Activated CD4-positive, alpha-beta T cell treated with anti-CD3 and anti-CD28 coated beads, Interleukin-2, amount 50 U/mL, for 1 hour (primary cell): ENCODE measurements around the gene KLF15.

Source experiments
- DNase-seq: peaks from one replicate; pipeline ENCODE4 v3.0.0-alpha.2; 2020

The KLF15 gene

DNA sequence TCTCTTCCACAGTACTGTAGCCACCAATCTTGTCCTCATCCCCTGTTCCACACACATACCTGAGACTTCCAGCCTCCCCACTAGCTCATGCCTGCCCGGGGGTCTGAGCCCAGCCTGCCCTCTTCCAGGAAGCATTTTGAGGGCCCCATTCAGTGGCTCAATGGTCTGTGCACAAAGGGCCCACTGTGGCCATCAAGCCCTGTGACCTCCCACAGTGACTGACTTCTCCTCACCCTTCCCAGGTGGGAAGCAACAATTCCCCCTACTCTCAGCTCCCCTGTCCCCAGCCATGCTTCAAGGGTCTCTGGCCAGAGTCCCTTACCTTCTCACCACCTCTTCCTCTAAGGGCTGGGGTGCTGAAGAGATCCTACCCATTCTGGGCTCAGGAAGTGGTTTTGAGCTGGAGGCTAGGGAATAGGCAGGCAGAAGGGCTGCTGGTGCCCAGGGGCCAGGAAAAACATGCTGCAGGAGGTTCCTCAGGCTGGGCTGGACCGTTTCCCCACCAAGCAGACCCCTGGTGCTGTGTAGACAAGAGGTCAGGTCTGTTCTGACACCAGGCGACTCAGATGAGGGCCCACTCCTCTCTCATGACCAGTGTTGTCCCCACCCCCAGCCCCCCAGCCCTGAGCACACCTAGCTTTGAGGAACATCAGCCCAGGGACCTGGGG is 3.0 kb upstream of the KLF15 start:
- no peak for DNase-seq

DNA sequence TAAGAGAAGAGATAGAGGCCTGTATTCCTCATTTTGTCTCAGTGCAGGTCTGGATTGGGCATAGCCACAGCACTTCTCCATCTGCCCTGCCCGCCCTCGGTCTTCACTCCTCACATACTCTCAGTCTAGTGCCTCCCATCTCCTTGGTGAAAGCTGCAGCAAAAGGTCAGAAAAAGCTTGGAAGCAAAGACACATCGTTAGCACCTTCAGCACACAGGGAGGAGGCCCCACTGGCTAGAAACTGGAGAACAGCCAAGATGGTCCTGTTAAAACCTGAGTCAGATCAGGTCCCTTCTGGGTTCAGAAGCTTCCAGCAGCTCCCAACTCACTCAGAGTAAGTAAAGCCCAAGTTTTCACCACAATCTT is 1.6 kb upstream of the KLF15 start:
- DNase-seq: no peak

DNA sequence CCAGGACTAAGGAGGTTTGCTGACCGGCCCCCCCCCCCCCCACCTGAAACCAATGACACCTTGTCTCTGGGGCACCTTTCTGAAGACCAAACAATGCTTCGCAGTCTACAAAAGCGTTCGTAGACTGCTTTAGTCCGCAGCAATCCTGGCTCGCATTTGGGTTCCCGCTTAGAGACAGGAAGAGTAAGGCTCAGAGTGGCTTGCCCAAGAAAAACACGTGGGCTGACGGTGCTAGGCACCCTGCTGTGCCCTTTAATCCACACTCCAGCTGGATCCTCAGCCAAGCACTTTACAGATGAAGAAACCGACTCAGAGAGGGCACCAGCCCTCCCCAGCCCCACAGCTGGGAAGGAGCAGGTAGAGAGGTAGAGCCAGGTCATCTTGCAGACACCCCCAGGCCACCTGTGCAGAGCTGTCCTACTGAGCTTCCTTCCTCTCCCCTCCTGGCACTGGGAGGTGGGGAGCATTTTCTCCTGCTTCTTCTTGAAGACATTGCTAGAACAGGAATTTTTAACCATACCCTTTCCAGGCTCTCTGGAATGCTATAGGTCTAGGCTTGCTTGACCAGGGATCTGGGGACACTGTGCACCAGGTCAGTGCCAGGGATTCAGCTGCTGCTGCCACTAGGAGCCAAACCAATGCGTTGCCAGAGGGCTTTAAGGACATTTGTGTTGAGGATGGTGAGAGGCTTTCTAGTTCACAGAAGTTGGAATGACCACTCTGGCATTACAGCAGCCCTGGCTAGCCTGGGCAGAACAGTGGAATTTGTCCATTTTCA is 1.0 kb upstream of the KLF15 start:
- DNase-seq: no peak

DNA sequence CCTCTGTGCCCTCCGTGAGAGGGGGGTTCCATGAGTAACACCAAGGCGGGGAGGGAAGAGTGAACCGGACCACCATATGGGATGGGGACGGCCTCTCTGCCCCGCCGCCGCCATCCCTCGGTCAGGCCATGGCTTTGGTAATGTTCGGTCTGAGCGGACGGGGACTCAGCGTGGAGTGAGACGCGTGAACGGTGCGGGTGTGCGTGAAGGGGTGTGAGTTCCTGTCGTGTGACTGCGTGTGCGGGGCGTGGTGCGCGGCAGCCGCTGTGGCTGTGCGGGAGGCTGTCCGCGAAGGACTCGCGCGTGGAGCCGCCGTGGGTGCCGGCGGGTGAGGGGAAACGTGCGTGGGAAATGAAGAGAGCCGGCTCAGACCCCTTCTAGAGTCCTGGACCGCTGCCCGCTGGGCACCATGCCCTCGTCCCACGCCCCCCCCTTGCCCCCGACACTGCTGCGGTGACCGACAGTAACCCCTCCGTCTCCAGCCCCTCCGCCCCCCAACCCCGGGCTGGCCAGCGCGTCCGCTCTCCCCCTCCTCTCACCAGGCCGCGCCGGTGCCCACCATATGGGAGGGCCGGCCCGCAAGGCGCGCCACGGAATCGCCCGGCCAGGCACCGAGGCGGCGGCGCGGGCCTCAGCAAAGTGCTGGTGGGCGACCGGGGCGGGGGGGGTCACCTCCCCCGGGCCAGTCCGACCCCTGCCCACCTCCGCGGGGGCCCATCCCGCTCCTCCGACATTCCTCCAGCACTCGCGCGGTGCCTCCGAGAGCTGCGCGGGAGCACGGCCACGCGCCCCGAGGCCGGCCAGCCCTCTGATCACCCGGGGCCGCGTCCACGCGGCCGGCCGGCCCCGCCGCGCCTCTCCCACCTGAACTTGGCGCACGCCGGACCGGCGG is 589 bp downstream of the KLF15 start:
- DNase-seq: no peak

DNA sequence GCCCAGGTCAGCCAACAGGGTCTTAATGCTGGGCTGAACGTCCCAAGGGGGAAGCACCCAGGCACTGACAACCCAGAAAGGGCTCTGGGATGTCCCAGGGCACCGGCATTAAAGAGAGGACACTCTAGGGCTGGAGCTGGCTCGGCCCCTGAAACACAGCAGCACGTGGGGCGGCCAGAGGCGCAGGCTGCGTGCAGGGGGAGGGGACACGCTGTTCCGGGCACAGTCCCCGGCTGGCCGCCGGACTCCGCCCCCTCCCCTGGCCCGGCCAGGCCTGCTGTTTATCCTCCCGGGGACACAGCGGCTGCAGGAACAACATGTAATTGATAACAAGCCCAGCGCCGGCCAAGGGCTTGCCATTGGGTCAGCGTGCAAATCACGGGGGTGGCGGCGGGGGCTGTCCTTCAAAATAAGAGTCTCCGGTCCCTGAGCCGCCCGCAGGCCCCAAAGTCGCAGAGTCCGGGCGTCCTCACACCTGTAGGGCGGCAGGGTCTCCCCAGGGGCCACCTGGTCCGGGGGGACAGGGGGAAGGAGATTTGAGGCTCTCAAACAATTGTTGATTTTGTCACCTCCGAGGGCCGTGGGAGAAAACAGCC is 1.3 kb downstream of the KLF15 start:
- DNase-seq: peak; percentile 8

DNA sequence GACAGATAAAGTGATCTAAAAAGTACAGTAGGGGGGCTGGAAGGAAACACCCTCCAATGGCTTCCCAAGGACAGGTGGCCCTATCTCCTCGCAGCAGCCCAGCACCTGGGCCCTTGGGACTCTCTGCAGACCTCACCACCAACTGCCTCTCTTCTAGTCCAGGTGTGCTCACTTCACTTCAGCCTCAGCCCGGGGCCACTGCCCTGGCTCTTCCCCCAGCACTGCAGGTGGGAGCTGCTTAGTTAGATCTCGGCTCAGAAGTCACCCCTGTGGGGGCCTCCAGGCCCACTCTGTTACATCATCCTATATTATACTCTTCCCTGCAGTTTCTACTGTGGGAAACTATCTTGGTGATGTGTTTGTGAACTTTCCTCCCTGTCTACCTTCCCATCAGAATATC is 2.0 kb downstream of the KLF15 start:
- no peak for DNase-seq

DNA sequence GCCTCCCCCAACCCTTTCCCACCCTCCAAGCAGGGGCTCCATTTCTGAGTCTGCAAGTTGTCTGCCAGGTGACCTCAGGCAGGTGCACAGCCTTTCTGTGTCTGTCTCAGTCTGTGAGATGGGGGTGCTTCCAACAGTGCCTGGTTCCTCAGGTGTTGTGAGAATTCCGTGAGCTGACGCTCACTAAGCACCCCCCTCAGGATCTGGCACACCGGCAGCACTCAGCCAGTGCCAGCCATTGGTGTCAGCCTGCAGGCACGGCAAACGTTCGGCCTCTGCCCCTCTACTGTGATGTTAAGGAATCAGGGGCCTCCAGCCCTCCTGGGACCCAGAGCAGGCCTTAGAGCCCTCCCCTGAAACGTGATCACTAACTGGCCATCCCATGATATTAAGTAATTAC is 2.4 kb downstream of the KLF15 start:
- DNase-seq: no peak

DNA sequence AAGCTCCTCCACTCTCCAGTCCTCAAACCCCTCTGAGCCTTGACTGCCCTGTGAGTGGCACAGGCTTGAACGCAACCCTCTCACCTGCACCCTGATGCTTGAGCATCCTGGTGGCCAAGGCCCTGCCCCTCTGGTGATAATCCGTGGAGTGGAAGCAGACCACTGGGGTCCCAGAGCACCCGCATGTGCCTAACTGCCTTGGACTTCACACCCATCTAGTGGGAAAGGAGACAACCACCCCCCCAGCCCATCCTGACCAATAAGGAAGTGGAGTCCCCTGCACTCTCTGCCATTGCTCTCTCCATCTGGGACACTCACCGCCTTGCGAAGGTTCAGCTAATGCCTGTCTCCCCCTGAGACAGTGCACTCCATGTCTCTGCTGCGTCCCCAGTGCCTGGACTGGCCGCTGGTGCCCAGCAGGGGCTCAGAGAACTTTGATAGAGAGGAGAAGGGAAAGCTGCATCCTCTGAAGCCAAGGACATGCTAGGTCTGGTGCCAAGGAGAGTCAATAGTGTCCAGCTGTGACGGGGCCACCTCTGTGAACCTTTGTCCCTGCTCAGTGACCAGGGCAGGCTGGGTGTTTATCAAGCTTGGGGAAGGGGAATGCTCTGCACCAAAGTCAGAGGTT is 3.4 kb downstream of the KLF15 start:
- DNase-seq: no peak

DNA sequence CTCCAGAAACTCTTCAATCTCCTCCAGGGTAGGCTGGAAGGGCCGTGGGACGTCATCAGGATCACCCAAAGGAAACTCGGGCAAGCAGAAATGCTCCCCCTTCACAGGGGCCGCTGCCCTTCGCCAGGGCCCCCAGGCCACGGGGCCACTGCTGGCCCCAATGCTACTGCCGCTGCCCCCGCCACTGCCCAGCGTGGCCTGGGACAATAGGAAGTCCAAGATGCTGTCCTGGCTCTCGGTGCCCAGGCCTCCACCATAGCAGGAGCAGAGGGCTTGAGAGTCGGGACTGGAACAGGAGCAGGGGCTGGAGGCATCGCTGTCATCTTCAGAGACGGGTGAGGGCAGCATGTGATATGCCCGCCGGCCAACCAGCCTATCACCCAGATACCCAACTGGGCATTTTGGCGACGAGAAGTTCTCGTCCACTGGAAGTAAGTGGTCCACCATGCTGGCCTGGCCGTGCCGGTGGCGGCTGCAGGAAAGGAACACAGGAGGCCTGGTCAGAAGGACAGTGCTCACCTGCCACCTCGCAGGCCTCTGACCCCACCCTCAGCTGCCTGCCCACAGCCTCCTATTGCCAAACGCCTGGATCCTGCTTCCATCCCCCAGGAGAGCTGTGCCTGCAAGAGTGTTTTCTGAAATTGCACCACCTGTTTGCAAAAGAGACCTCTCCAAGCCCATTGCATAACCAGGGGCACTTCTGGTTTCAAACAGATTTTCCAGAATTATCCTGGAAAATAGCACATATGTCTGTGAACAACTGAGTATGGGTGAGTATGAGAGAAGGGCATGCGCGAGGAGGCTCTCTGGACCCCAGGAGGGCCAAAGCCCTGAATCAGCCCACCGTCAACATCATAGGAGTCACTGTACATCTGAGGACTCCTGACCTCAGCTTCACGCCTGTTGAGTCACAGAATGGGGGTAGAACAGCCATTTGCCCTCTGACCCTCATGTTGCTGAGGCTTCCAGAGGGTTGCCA is 4.4 kb downstream of the KLF15 start:
- DNase-seq: no peak

DNA sequence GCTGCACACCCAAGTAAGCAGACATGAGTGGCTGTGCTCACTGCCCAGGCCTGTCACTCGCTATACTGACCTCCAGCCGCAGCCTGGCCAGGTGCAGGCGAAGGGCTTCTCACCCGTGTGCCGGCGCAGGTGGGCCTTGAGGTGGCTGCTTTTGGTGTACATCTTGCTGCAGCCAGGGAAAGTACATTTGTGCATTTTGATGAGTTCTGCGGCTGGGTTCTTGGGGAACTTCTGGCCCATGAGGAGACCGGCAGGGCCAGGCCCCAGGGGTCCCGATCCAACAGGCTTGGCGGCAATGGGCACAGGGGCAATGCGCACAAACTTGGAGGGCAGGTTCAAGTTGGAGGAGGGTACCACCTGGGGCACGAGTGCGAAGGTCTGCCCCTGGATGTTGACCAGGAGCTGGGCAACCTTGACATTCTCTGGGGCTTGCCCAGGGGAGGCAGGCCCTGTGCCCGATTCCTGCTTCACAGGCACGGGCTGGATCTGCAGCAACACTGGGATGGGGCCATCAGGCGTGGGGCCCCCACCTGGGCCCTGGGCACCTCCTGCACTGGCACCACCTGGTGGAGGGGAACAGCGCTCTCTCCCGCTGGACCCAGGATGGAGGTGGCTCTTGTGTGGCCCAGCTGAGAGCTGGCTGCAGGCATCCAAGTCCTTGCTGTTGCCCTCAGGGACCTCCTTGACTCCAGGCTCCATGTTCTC is 5.3 kb downstream of the KLF15 start:
- DNase-seq: no peak

DNA sequence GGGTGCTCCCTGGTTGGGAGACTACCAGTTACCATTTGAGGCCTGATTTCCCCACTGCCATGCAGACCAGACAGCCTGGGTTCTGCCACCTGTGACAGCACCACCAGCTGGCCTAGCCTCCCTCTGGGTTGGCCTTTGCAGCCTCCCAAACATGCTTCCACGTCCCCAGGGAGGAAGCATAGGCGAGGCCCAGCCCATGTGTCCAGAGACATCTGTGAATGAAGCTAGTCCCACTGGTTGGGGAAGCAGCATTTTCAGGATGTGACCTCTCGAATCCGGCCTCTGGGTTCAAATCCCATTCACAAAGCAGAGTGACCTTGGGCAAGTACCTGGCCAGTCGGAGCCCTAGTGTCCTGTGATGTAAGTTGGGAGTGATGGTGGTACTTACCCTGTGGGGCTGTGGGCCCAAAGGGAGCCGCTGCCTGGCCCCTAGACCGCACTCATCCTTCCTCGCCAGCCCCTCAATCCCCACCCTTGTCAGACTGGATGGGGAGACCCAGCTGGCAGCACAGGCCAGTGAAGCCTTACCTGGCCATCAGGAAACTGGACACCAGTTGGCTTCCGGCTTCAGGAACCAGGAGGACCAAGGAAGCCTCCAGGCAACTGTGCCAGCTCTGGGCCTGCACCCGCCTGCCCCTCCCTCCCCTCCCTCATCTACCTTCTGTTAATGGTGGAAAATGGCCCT is 6.0 kb downstream of the KLF15 start:
- no peak for DNase-seq

DNA sequence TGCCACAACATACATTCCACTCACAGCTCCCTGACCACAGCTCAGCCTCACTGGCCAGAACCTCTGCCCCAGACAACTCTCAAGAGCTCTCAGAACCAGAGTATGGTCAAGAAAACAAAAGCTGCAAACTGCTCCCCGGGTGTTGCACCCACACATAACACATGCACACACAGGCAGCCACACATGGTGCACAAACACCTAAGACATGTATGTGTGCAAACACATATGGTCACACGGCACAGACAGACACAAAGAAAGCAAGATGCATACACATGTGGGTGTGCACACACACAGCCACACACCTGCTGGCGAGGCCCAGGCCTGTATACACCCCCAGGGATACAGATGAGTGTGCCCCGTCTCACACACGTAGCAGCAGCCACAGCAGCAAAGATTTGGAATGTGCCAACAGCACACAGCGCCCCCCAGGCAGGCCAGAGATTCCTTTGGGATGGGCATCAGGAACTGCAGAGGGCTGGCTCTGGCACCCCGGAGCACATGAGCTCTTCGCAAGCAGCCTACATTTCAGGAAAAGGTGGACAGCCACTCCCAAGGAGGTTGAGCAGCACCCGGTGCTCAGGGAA is 6.6 kb downstream of the KLF15 start:
- no peak for DNase-seq

DNA sequence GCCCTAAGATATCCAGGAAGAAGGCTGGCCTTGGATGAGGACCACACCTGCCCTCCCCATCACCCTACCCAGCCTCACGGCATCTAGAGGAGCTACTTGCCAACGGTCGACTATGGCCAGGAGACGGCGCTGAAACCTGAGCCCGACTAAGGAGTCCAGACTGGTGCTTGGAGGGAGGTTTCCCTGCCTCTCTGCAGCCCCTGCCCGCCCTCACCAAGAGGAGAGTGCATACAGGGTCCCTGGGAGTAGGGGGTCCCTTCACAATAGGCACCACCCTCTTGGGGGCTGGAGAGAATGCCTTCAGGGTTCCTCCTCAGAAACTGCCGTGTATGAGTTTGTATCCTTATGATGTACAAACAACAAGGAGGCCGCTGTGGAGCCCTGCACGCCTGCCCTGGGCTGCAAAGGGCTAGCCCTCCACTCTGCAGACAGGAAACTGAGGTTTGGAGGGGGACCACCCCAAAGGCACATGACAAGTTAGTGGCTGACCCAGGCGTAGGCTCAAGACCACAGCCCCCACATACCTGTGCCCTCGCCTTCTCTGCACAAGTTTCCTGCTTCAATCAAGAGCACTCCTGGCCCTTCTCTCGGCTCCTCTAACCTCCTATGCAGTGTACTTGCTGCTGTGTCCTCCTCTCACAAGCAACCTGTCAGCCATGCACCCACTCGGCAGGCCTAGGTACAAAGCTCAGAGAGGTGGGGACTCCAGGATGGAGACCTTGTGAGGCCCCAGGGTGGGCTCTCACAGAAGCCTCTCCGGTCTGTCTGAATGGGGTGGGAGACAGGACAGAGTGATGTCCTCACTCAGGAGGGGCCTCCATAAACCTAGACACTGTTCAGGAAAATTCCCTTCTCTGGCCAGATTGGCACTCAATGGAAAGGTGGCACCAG is 7.4 kb downstream of the KLF15 start:
- DNase-seq: no peak

DNA sequence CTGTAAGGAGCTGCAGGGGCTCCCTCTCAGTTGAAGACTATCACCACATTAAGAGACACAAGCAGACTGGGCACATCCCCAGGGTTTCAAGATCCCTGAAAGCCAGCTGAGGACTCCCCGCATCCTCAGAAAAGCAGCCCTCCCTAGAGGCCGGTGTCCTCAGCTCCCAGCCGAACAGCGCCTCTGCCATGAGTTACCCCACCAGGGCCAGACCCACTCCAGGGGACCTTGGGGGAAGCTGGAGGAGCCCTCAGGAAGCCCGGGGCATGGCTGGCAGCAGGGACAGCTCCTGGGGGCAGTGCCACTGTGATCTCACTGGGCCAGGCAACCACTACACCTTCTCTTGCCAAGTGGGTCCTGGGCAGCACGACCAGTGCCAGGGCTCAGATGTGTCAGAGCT is 8.1 kb downstream of the KLF15 start:
- DNase-seq: no peak

DNA sequence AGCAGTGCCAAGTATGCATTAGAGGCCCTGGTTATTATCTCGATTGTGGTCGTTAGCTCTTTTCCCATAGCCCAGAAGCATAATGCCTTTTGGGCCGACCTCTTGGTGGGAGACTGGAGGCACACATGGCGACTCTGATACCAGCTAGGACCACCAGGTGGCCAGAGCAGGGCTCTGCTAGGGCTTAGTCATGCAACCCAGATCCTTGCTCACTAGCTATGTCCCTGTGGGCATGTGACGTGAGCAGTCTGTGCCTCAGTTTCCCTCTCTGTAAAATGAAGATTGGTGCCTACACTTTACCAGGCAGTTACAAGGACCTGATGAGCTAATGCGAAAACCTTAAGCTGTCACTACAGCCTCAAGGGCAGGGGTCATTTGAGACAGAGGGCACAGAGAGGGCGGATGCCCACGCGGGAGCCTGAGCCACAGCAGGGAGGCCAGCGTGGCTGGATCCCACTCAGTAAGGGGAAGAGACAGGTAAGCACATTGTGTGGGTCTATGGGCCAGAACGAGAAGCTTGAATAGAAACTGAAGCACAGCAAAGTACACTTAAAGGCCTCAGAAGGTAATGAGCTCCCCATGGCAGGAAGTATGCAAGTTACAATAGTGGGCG is 8.8 kb downstream of the KLF15 start:
- DNase-seq: no peak

DNA sequence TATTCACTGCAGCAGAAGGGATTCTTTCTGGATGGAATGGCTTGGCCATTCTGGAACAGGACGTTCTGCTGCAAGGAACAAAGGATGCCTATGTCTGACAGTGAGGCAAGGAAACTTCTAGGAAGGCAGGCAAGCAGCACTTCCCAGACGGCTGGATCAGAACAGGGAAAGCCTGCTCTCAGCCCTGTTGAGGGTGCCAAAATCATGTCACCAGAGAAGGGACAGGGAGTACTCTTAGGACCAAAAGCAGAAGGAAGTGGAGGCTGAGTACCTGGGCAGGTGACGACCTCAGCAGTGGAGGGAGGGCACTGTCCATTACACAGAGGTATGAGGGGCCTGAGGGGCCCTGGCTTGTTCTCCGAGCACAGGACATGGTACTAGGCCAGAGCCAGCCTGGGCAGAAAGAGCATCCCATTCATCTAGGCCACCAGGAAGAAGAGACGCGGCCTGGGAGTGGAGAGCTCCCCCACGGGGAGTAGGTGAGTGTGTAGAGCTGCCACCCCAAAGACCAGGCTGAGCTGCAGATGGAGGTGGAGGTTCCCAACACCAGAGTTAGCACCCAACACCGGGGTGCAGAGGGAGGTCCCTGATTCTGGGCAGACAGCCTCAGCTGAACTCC is 9.6 kb downstream of the KLF15 start:
- DNase-seq: no peak

DNA sequence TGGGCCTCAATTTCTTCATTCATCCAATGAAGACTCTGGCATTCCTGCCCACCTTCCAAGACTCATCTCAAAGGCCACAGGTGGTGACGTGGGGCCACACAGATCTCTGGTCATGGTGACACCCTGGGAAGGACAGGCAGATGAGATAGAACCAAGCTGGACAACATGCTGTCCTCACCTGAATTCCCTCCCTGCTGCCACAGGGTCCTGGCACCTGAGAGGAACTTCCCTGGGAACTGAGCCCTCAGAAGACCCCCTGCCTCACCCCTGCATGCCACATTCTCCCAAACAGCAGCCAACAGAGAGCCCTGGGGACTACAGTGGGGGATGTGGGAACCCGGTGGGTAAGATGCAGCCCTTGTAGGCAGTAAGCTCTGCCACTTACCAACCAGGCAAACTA is 10.7 kb downstream of the KLF15 start:
- no peak for DNase-seq
